Karpas-422 (cell line): ENCODE results near the gene RAD18. TPM values are rescaled to one million over a fixed set of nuclear protein-coding genes. Genes with fewer than 3 reads are reported as not detected.

Experiments
- DNase-seq: peaks from one replicate; pipeline ENCODE4 v3.0.0-alpha.2; 2015
- H2AFZ ChIP-seq: fragments of 200-600 bp; sonication (generic); 2 replicates; pipeline ENCODE4 v1.6.1; 2014; ENCODE audit warnings: antibody characterized with exemption, low read length, mixed read lengths
- H3K27ac ChIP-seq: fragments of 200-600 bp; sonication (generic); 2 replicates; pipeline ENCODE4 v1.5.1; 2014; ENCODE audit warnings: mild to moderate bottlenecking, low read length, moderate library complexity
- H3K27me3 ChIP-seq: fragments of 200-600 bp; sonication (generic); 2 replicates; pipeline ENCODE4 v1.6.1; 2014; ENCODE audit warnings: low read length, mixed read lengths
- H3K36me3 ChIP-seq: fragments of 200-600 bp; sonication (generic); 2 replicates; pipeline ENCODE4 v1.6.1; 2014; ENCODE audit warnings: low read length, mixed read lengths; ENCODE audit not compliant: insufficient read depth
- H3K4me1 ChIP-seq: fragments of 200-600 bp; sonication (generic); 2 replicates; pipeline ENCODE4 v1.6.1; 2014; ENCODE audit warnings: mild to moderate bottlenecking, low read length, mixed read lengths
- H3K4me2 ChIP-seq: fragments of 200-600 bp; sonication (generic); 2 replicates; pipeline ENCODE4 v1.6.1; 2014; ENCODE audit warnings: low read length, low read depth, mild to moderate bottlenecking; ENCODE audit not compliant: poor library complexity, severe bottlenecking
- H3K4me3 ChIP-seq: fragments of 200-600 bp; sonication (generic); 2 replicates; pipeline ENCODE4 v1.5.1; 2014; ENCODE audit warnings: mild to moderate bottlenecking, antibody characterized with exemption, low read length, mixed read lengths
- H3K79me2 ChIP-seq: fragments of 200-600 bp; sonication (generic); 2 replicates; pipeline ENCODE4 v1.6.1; 2014; ENCODE audit warnings: mild to moderate bottlenecking, low read length, mixed read lengths
- H3K9ac ChIP-seq: fragments of 200-600 bp; sonication (generic); 2 replicates; pipeline ENCODE4 v1.6.0; 2014; ENCODE audit warnings: low read length
- H3K9me2 ChIP-seq: fragments of 200-600 bp; sonication (generic), shearing (Covaris generic); replicated peaks from 2 replicates; pipeline ENCODE4 v1.6.0; 2014; ENCODE audit warnings: mild to moderate bottlenecking, low read length, moderate library complexity; ENCODE audit not compliant: insufficient read depth
- H3K9me3 ChIP-seq: fragments of 300-700, 200-600 bp; sonication (generic); 2 replicates; pipeline ENCODE4 v1.6.1; 2014; ENCODE audit warnings: low read length, mixed read lengths
- H4K20me1 ChIP-seq: fragments of 200-600 bp; sonication (generic); 2 replicates; pipeline ENCODE4 v1.6.1; 2014; ENCODE audit warnings: mild to moderate bottlenecking, antibody characterized with exemption, low read length, low read depth; ENCODE audit not compliant: insufficient read depth
- total RNA-seq: library from RNA; depleted of rRNA; stranded (reverse); fragments of >200 nt; shearing (Covaris generic); gene quantifications from 2 replicates; pipeline ENCODE4 v1.2.3, GENCODE V29; 2014; ENCODE audit warnings: low replicate concordance

Gene RAD18
- total RNA-seq, 1 experiment from 2014 or later, result 48.2 TPM

GRCh38 chr3:8884630-8885290, 78.5 kb downstream of the RAD18 start:
- H3K4me1 ChIP-seq, result no peaks in the 10 kb centered on the region
- peaks cover 11% of the 10 kb centered on the region for H3K79me2 ChIP-seq
- H4K20me1 ChIP-seq, result no peaks in the 10 kb centered on the region

GRCh38 chr3:8882642-8883041, 80.6 kb downstream of the RAD18 start:
- no peaks in the 10 kb centered on the region for H3K27me3 ChIP-seq
- H3K4me3 ChIP-seq, result no peak overlapping the region
- H3K9me3 ChIP-seq, result no peaks in the 10 kb centered on the region
- H2AFZ ChIP-seq, result no peak overlapping the region
- H3K9me2 ChIP-seq, result no peaks in the 10 kb centered on the region
- H3K9ac ChIP-seq, result no peak overlapping the region
- H3K4me2 ChIP-seq, result no peak overlapping the region
- peaks cover 8% of the 10 kb centered on the region for H3K79me2 ChIP-seq
- peaks cover 32% of the 10 kb centered on the region; the same call in 1 of the 2 replicates for H3K36me3 ChIP-seq
- no peak for DNase-seq
- H3K4me1 ChIP-seq, result no peaks in the 10 kb centered on the region
- no peaks in the 10 kb centered on the region for H4K20me1 ChIP-seq
- no peak overlapping the region for H3K27ac ChIP-seq

More at GRCh38 chr3:8884630-8885290, 78.5 kb downstream of the RAD18 start:
- no peak for DNase-seq
- H3K27ac ChIP-seq, result no peak overlapping the region
- no peaks in the 10 kb centered on the region for H3K27me3 ChIP-seq
- no peak overlapping the region for H3K9ac ChIP-seq
- H3K4me2 ChIP-seq, result no peak overlapping the region
- H3K36me3 ChIP-seq, result peaks cover 45% of the 10 kb centered on the region; the same call in 1 of the 2 replicates
- no peak overlapping the region for H3K4me3 ChIP-seq
- no peaks in the 10 kb centered on the region for H3K9me3 ChIP-seq
- H2AFZ ChIP-seq, result no peak overlapping the region
- H3K9me2 ChIP-seq, result no peaks in the 10 kb centered on the region

- Histone ChIP-seq H3K4me2 (no peak overlapping the region), H2AFZ (no peak overlapping the region), H4K20me1 (no peaks in the 10 kb centered on the region), H3K27me3 (no peaks in the 10 kb centered on the region), H3K27ac (no peak overlapping the region), H3K36me3 (peaks cover 33% of the 10 kb centered on the region; the same call in 1 of the 2 replicates), H3K9me3 (no peaks in the 10 kb centered on the region), H3K9me2 (no peaks in the 10 kb centered on the region), H3K4me3 (no peak overlapping the region), H3K9ac (no peak overlapping the region), H3K79me2 (peaks cover 8% of the 10 kb centered on the region), H3K4me1 (no peaks in the 10 kb centered on the region)
- DNase-seq, result no peak
These were observed 81.1 kb downstream of the RAD18 start for GRCh38 chr3:8882171-8882593.

- no peaks in the 10 kb centered on the region for H3K9me2 ChIP-seq
- no peak overlapping the region for H3K4me2 ChIP-seq
- H3K27ac ChIP-seq, result no peak overlapping the region
- peaks cover 8% of the 10 kb centered on the region for H3K79me2 ChIP-seq
- H2AFZ ChIP-seq, result no peak overlapping the region
- peaks cover 15% of the 10 kb centered on the region; the same call in 1 of the 2 replicates for H3K36me3 ChIP-seq
- H3K9me3 ChIP-seq, result no peaks in the 10 kb centered on the region
- H3K27me3 ChIP-seq, result no peaks in the 10 kb centered on the region
- H4K20me1 ChIP-seq, result no peaks in the 10 kb centered on the region
- no peaks in the 10 kb centered on the region for H3K4me1 ChIP-seq
- no peak for DNase-seq
- H3K4me3 ChIP-seq, result no peak overlapping the region
- H3K9ac ChIP-seq, result no peak overlapping the region
These were observed 83.8 kb downstream of the RAD18 start for GRCh38 chr3:8879347-8879944.

GRCh38 chr3:8875836-8876235, 87.4 kb downstream of the RAD18 start:
- H4K20me1 ChIP-seq, result no peaks in the 10 kb centered on the region

GRCh38 chr3:8873740-8874139, 89.5 kb downstream of the RAD18 start:
- Histone ChIP-seq H3K27me3 (no peaks in the 10 kb centered on the region), H3K9ac (no peak overlapping the region), H3K4me3 (no peak overlapping the region), H3K27ac (no peak overlapping the region), H3K4me2 (no peak overlapping the region), H4K20me1 (no peaks in the 10 kb centered on the region), H3K9me2 (no peaks in the 10 kb centered on the region), H3K4me1 (no peaks in the 10 kb centered on the region), H3K79me2 (no peaks in the 10 kb centered on the region), H3K9me3 (no peaks in the 10 kb centered on the region), H2AFZ (no peak overlapping the region), H3K36me3 (peaks cover 12% of the 10 kb centered on the region; the same call in 1 of the 2 replicates)
- no peak for DNase-seq

More at GRCh38 chr3:8875836-8876235, 87.4 kb downstream of the RAD18 start:
- peaks cover 9% of the 10 kb centered on the region; the same call in 1 of the 2 replicates for H3K36me3 ChIP-seq
- H3K9me2 ChIP-seq, result no peaks in the 10 kb centered on the region
- DNase-seq, result no peak
- H3K27me3 ChIP-seq, result no peaks in the 10 kb centered on the region
- no peak overlapping the region for H3K4me3 ChIP-seq
- no peaks in the 10 kb centered on the region for H3K9me3 ChIP-seq
- no peak overlapping the region for H3K4me2 ChIP-seq
- H2AFZ ChIP-seq, result no peak overlapping the region
- no peak overlapping the region for H3K9ac ChIP-seq
- H3K4me1 ChIP-seq, result no peaks in the 10 kb centered on the region
- H3K27ac ChIP-seq, result no peak overlapping the region
- no peaks in the 10 kb centered on the region for H3K79me2 ChIP-seq

GRCh38 chr3:8872261-8872660, 91.0 kb downstream of the RAD18 start:
- no peaks in the 10 kb centered on the region for H3K27me3 ChIP-seq
- no peak for DNase-seq
- no peak overlapping the region for H3K4me2 ChIP-seq
- H2AFZ ChIP-seq, result no peak overlapping the region
- H3K4me1 ChIP-seq, result no peaks in the 10 kb centered on the region
- H3K79me2 ChIP-seq, result no peaks in the 10 kb centered on the region
- H3K9me2 ChIP-seq, result no peaks in the 10 kb centered on the region
- H3K9me3 ChIP-seq, result no peaks in the 10 kb centered on the region
- no peak overlapping the region for H3K27ac ChIP-seq
- peaks cover 13% of the 10 kb centered on the region; the same call in 1 of the 2 replicates for H3K36me3 ChIP-seq
- no peak overlapping the region for H3K9ac ChIP-seq
- no peak overlapping the region for H3K4me3 ChIP-seq
- H4K20me1 ChIP-seq, result no peaks in the 10 kb centered on the region

- no peaks in the 10 kb centered on the region for H3K27me3 ChIP-seq
- no peaks in the 10 kb centered on the region for H3K4me1 ChIP-seq
- no peak overlapping the region for H3K9ac ChIP-seq
- no peak for DNase-seq
- H3K36me3 ChIP-seq, result peaks cover 4% of the 10 kb centered on the region; the same call in 1 of the 2 replicates
- H2AFZ ChIP-seq, result no peak overlapping the region
- no peak overlapping the region for H3K4me3 ChIP-seq
- H3K4me2 ChIP-seq, result no peak overlapping the region
- no peaks in the 10 kb centered on the region for H3K9me3 ChIP-seq
- no peak overlapping the region for H3K27ac ChIP-seq
- H4K20me1 ChIP-seq, result no peaks in the 10 kb centered on the region
- no peaks in the 10 kb centered on the region for H3K79me2 ChIP-seq
- H3K9me2 ChIP-seq, result no peaks in the 10 kb centered on the region
These were observed 92.0 kb downstream of the RAD18 start for GRCh38 chr3:8871306-8871705.
